MCF 10A (cell line): ENCODE data around the gene CXCL8. TPM values are rescaled to one million over a fixed set of nuclear protein-coding genes. Genes with fewer than 3 reads are reported as not detected.

Experiments used
- BruUV-seq: library from RNA; stranded (reverse); fragments of 400-500 nt; replicated peaks from 2 replicates; lab custom pipeline; 2021; lab: Mats Ljungman, UMichigan
- CTCF ChIA-PET: fragments of 300-600 bp; sonication (Branson Sonifier 250); formaldehyde crosslinking; extraction: SDS; loops from one replicate; lab custom pipeline; 2021; ENCODE audit warnings: antibody characterized with exemption, inconsistent platforms; lab: Yijun Ruan, JAX
- POLR2A ChIA-PET: fragments of 300-600, 350-650 bp; sonication (Branson Sonifier 250); formaldehyde crosslinking; extraction: SDS; loops from one replicate; lab custom pipeline; 2020; ENCODE audit warnings: antibody characterized with exemption, inconsistent platforms; lab: Yijun Ruan, JAX
- DNase-seq: peaks from one replicate; pipeline ENCODE4 v3.0.0-alpha.2; 2018; ENCODE audit not compliant: unreplicated experiment
- H3K27ac Mint-ChIP-seq: one replicate; pipeline ENCODE4 v1.8.0; 2022; ENCODE audit warnings: mild to moderate bottlenecking, low read depth, mixed read lengths; ENCODE audit not compliant: unreplicated experiment
- H3K27me3 Mint-ChIP-seq: one replicate; pipeline ENCODE4 v1.8.0; 2022; ENCODE audit warnings: mixed read lengths; ENCODE audit not compliant: insufficient read depth, unreplicated experiment
- H3K36me3 Mint-ChIP-seq: one replicate; pipeline ENCODE4 v1.8.0; 2022; ENCODE audit warnings: mild to moderate bottlenecking, moderate library complexity, mixed read lengths; ENCODE audit not compliant: insufficient read depth, unreplicated experiment
- H3K4me1 Mint-ChIP-seq: one replicate; pipeline ENCODE4 v1.8.0; 2022; ENCODE audit warnings: mixed read lengths; ENCODE audit not compliant: insufficient read depth, unreplicated experiment
- H3K4me3 Mint-ChIP-seq: one replicate; pipeline ENCODE4 v1.8.0; 2022; ENCODE audit warnings: mild to moderate bottlenecking, moderate library complexity, mixed read lengths; ENCODE audit not compliant: unreplicated experiment
- H3K9me3 Mint-ChIP-seq: one replicate; pipeline ENCODE4 v1.8.0; 2022; ENCODE audit warnings: mixed read lengths; ENCODE audit not compliant: unreplicated experiment
- intact Hi-C: fragments of 100-400 bp; cut with micrococcal nuclease; formaldehyde crosslinking; loops from 2 replicates; pipeline ENCODE4 v1.14.1; 2022
- total RNA-seq: library from RNA; stranded (reverse); gene quantifications from 2 replicates; pipeline ENCODE4 v1.2.3, GENCODE V29; 2022
- TF ChIP-seq, protein P1 (sequence below): fragments of 200-600 bp; IDR thresholded peaks from one replicate; pipeline ENCODE4 v1.8.0; 2022; ENCODE audit warnings: antibody characterized with exemption, mild to moderate bottlenecking; ENCODE audit not compliant: unreplicated experiment

CXCL8 gene
- total RNA-seq, 1 experiment from 2014 or later = 36.2 TPM

GRCh38 chr4:73709451-73710033 is 30.8 kb upstream of the CXCL8 start:
- Mint-ChIP-seq H3K9me3 (peaks cover 7% of the 10 kb centered on the region), H3K4me3 (no peak overlapping the region), H3K36me3 (no peaks in the 10 kb centered on the region), H3K27ac (peak overlapping the region; percentile 70), H3K27me3 (no peaks in the 10 kb centered on the region), H3K4me1 (peaks cover 48% of the 10 kb centered on the region)
- POLR2A ChIA-PET = interaction anchor here (0.6 kb wide), 1 partner anchor 14 kb away, joined by 3 read pairs; no protein-coding TSS in a partner anchor
- CTCF ChIA-PET = interaction anchor here (0.6 to 0.8 kb wide), 2 partner anchors 27 to 155 kb away, joined by 3 read pairs; no protein-coding TSS in a partner anchor
- intact Hi-C loops = no loop called here
- TF ChIP-seq, protein P1, sequence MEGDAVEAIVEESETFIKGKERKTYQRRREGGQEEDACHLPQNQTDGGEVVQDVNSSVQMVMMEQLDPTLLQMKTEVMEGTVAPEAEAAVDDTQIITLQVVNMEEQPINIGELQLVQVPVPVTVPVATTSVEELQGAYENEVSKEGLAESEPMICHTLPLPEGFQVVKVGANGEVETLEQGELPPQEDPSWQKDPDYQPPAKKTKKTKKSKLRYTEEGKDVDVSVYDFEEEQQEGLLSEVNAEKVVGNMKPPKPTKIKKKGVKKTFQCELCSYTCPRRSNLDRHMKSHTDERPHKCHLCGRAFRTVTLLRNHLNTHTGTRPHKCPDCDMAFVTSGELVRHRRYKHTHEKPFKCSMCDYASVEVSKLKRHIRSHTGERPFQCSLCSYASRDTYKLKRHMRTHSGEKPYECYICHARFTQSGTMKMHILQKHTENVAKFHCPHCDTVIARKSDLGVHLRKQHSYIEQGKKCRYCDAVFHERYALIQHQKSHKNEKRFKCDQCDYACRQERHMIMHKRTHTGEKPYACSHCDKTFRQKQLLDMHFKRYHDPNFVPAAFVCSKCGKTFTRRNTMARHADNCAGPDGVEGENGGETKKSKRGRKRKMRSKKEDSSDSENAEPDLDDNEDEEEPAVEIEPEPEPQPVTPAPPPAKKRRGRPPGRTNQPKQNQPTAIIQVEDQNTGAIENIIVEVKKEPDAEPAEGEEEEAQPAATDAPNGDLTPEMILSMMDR = no peak
- no TSS peak for BruUV-seq
- DNase-seq = no peak

- peaks cover 7% of the 10 kb centered on the region for H3K9me3 Mint-ChIP-seq
- H3K36me3 Mint-ChIP-seq = no peaks in the 10 kb centered on the region
- ChIA-PET POLR2A (interaction anchor here (0.6 kb wide), 1 partner anchor 14 kb away, joined by 3 read pairs; no protein-coding TSS in a partner anchor), CTCF (interaction anchor here (0.6 to 0.8 kb wide), 2 partner anchors 26 to 154 kb away, joined by 3 read pairs; no protein-coding TSS in a partner anchor)
- intact Hi-C loops = no loop called here
- H3K4me3 Mint-ChIP-seq = no peak overlapping the region
- TF ChIP-seq, protein P1 = no peak
- no peaks in the 10 kb centered on the region for H3K27me3 Mint-ChIP-seq
- H3K27ac Mint-ChIP-seq = peak overlapping the region; percentile 70
- BruUV-seq = no TSS peak
- no peak for DNase-seq
- H3K4me1 Mint-ChIP-seq = peaks cover 43% of the 10 kb centered on the region
These were observed 30.3 kb upstream of the CXCL8 start for GRCh38 chr4:73710094-73710493.

DNA sequence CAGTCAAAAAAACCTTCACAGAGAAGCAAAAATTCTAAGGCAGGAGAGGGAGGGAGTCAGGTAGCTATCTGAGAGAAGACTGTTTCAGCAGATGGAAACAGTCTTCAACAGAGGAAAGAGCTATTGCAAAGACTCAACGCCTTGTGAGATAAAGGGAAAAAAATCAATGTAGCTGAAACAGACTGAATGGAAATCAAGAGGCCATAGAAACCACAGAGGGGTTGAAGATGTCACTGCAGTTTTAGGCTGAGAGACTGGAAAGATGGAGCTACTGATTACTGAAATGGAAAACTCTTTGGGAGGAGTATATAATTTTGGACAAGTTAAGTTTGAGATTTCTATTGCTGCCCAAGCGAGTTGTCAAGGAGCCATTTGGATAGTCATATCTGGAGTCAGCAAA is 28.4 kb upstream of the CXCL8 start:
- H3K27ac Mint-ChIP-seq = no peak overlapping the region
- TF ChIP-seq, protein P1 = no peak
- no peaks in the 10 kb centered on the region for H3K27me3 Mint-ChIP-seq
- POLR2A ChIA-PET = interaction anchor here (0.7 to 1.3 kb wide), 5 partner anchors 10 to 29 kb away, joined by 3 to 7 read pairs (median 3); partner anchors contain the start of gene CXCL8
- intact Hi-C loops = no loop called here
- BruUV-seq = no TSS peak
- DNase-seq = no peak
- peaks cover 36% of the 10 kb centered on the region for H3K4me1 Mint-ChIP-seq
- no peak overlapping the region for H3K4me3 Mint-ChIP-seq
- H3K36me3 Mint-ChIP-seq = no peaks in the 10 kb centered on the region
- CTCF ChIA-PET = interaction anchor here (0.7 to 1.7 kb wide), 3 partner anchors 17 to 1082 kb away, joined by 3 to 8 read pairs (median 3); no protein-coding TSS in a partner anchor
- peaks cover 7% of the 10 kb centered on the region for H3K9me3 Mint-ChIP-seq

- Mint-ChIP-seq H3K27ac (no peak overlapping the region), H3K36me3 (no peaks in the 10 kb centered on the region), H3K4me1 (peaks cover 35% of the 10 kb centered on the region), H3K9me3 (peaks cover 7% of the 10 kb centered on the region), H3K27me3 (no peaks in the 10 kb centered on the region), H3K4me3 (no peak overlapping the region)
- peak; percentile 29 for DNase-seq
- ChIA-PET POLR2A (no interaction called here), CTCF (interaction anchor here (0.6 kb wide), 1 partner anchor 110 kb away, joined by 3 read pairs; no protein-coding TSS in a partner anchor)
- no TSS peak for BruUV-seq
- intact Hi-C loops = no loop called here
- TF ChIP-seq, protein P1 = no peak
These were observed 26.7 kb upstream of the CXCL8 start for GRCh38 chr4:73713650-73714049.
